Astrocyte of the spinal cord (primary cell): ENCODE measurements around the gene PCNX3.

Source experiments
- DNase-seq: peaks from one replicate; pipeline ENCODE4 v3.0.0; 2011; ENCODE audit warnings: low read depth, low spot score
- H3K4me3 ChIP-seq: 2 replicates; pipeline ENCODE4 v1.5.1; 2011; ENCODE audit warnings: low read depth, mild to moderate bottlenecking, low read length, moderate library complexity
- in situ Hi-C: cut with HindIII; loops from 2 replicates; pipeline ENCODE4 v1.10.0; 2017; ENCODE audit warnings: low sequenced_read_pairs
- TF ChIP-seq, protein P1 (sequence below): IDR thresholded peaks from 2 replicates; pipeline ENCODE4 v1.5.1; 2012; ENCODE audit warnings: low read depth, mild to moderate bottlenecking, low read length, inconsistent platforms

PCNX3 gene

GRCh38 chr11:65633390-65634108 lies 18.0 kb downstream of the PCNX3 start:
- H3K4me3 ChIP-seq, result no peak overlapping the region
- in situ Hi-C loops, result no loop called here
- TF ChIP-seq, protein P1, sequence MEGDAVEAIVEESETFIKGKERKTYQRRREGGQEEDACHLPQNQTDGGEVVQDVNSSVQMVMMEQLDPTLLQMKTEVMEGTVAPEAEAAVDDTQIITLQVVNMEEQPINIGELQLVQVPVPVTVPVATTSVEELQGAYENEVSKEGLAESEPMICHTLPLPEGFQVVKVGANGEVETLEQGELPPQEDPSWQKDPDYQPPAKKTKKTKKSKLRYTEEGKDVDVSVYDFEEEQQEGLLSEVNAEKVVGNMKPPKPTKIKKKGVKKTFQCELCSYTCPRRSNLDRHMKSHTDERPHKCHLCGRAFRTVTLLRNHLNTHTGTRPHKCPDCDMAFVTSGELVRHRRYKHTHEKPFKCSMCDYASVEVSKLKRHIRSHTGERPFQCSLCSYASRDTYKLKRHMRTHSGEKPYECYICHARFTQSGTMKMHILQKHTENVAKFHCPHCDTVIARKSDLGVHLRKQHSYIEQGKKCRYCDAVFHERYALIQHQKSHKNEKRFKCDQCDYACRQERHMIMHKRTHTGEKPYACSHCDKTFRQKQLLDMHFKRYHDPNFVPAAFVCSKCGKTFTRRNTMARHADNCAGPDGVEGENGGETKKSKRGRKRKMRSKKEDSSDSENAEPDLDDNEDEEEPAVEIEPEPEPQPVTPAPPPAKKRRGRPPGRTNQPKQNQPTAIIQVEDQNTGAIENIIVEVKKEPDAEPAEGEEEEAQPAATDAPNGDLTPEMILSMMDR, result no peak
- DNase-seq, result no peak

DNA sequence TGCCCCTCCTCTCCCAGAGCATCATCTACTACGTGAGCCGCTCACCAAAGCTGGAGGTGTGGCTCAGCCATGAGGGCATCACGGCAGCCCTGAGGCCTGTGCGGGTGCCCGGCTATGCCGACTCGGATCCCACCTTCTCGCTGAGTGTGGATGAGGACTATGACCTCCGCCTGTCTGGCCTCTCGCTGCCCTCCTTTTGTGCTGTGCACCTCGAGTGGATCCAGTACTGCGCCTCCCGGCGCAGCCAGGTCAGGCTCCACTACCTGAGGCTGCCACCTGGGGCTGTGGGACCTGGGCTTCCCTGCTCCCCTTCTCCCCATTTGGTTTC lies 18.5 kb downstream of the PCNX3 start:
- in situ Hi-C loops, result no loop called here
- DNase-seq, result no peak
- H3K4me3 ChIP-seq, result no peak overlapping the region
- TF ChIP-seq, protein P1, result no peak

DNA sequence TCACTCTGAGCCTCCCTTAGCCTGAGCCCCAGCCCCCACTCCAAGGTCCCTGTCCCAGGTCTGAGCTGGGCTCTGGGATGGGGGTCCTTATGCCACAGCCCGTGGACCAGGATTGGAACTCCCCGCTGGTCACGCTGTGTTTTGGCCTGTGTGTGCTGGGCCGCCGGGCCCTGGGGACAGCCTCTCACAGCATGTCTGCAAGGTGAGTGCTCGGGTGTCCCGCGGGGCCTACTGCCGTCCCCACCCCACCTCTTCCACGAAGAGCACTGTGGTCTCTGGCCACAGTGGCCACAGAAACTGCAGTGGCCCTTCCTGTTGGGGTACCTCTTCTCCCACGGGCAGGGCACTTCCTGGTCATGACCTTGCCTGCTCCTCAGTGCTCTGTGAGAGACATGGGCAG lies 18.9 kb downstream of the PCNX3 start:
- H3K4me3 ChIP-seq, result no peak overlapping the region
- in situ Hi-C loops, result no loop called here
- TF ChIP-seq, protein P1, result no peak
- no peak for DNase-seq

DNA sequence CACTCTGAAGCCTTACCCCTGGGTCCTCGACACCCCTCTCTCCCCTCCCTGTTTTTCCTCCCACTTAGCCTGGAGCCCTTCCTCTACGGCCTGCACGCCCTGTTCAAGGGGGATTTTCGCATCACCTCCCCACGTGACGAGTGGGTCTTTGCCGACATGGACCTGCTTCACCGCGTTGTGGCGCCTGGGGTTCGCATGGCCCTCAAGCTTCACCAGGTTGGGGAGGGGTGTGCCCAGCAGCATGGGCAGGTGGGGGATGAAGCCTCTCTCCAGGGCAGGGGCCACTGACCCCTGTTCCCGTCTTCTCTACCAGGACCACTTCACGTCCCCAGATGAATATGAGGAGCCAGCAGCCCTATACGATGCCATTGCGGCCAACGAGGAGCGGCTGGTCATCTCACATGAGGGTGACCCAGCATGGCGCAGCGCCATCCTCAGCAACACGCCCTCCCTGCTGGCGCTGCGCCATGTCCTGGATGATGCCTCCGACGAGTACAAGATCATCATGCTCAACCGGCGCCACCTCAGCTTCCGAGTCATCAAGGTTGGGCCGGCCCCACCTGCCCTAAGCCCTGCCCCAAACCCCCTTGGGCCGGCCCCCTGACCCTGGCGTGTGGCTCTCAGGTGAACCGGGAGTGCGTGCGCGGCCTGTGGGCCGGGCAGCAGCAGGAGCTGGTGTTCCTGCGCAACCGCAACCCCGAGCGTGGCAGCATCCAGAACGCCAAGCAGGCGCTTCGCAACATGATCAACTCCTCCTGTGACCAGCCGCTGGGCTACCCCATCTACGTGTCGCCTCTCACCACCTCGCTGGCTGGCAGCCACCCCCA lies 19.5 kb downstream of the PCNX3 start:
- in situ Hi-C loops, result no loop called here
- H3K4me3 ChIP-seq, result no peak overlapping the region
- no peak for DNase-seq
- TF ChIP-seq, protein P1, result no peak

GRCh38 chr11:65636108-65637031 lies 20.8 kb downstream of the PCNX3 start:
- no peak overlapping the region for H3K4me3 ChIP-seq
- TF ChIP-seq, protein P1, result no peak
- no peak for DNase-seq
- in situ Hi-C loops, result no loop called here

- in situ Hi-C loops, result no loop called here
- no peak for DNase-seq
- H3K4me3 ChIP-seq, result no peak overlapping the region
- TF ChIP-seq, protein P1, result no peak
Measured at GRCh38 chr11:65637032-65637557, 21.5 kb downstream of the PCNX3 start.
